Activated T-cell treated with anti-CD3 and anti-CD28 coated beads for 1 hour (primary cell): ENCODE data around the gene RTL10.

Source experiments
- DNase-seq: peaks from one replicate; pipeline ENCODE4 v3.0.0-alpha.2; 2020; ENCODE audit warnings: low read depth

RTL10 gene

GRCh38 chr22:19823191-19823901, 31.3 kb downstream of the RTL10 start:
- no peak for DNase-seq

GRCh38 chr22:19822301-19823117, 32.2 kb downstream of the RTL10 start:
- DNase-seq = no peak

- DNase-seq = no peak
Measured at GRCh38 chr22:19821523-19822300, 33.0 kb downstream of the RTL10 start.

GRCh38 chr22:19820880-19821522, 33.7 kb downstream of the RTL10 start:
- DNase-seq = no peak

- DNase-seq = no peak
Measured at GRCh38 chr22:19819911-19820879, 34.5 kb downstream of the RTL10 start.

- DNase-seq = no peak
Measured at GRCh38 chr22:19819208-19819910, 35.3 kb downstream of the RTL10 start.

- DNase-seq = no peak
Measured at GRCh38 chr22:19818324-19819207, 36.1 kb downstream of the RTL10 start.

- DNase-seq = no peak
Measured at GRCh38 chr22:19816372-19817119, 38.1 kb downstream of the RTL10 start.

GRCh38 chr22:19815823-19816290, 38.8 kb downstream of the RTL10 start:
- no peak for DNase-seq

GRCh38 chr22:19815093-19815822, 39.4 kb downstream of the RTL10 start:
- no peak for DNase-seq

- DNase-seq = no peak
Measured at GRCh38 chr22:19814428-19814827, 40.2 kb downstream of the RTL10 start.

GRCh38 chr22:19812910-19813309, 41.8 kb downstream of the RTL10 start:
- no peak for DNase-seq

- no peak for DNase-seq
Measured at GRCh38 chr22:19811811-19812771, 42.6 kb downstream of the RTL10 start.

GRCh38 chr22:19811211-19811621, 43.5 kb downstream of the RTL10 start:
- no peak for DNase-seq

- DNase-seq = no peak
Measured at GRCh38 chr22:19810381-19811201, 44.1 kb downstream of the RTL10 start.

GRCh38 chr22:19809741-19810140, 44.9 kb downstream of the RTL10 start:
- DNase-seq = no peak
